Measurements from ENCODE around the gene TP73.

TP73 gene

DNA sequence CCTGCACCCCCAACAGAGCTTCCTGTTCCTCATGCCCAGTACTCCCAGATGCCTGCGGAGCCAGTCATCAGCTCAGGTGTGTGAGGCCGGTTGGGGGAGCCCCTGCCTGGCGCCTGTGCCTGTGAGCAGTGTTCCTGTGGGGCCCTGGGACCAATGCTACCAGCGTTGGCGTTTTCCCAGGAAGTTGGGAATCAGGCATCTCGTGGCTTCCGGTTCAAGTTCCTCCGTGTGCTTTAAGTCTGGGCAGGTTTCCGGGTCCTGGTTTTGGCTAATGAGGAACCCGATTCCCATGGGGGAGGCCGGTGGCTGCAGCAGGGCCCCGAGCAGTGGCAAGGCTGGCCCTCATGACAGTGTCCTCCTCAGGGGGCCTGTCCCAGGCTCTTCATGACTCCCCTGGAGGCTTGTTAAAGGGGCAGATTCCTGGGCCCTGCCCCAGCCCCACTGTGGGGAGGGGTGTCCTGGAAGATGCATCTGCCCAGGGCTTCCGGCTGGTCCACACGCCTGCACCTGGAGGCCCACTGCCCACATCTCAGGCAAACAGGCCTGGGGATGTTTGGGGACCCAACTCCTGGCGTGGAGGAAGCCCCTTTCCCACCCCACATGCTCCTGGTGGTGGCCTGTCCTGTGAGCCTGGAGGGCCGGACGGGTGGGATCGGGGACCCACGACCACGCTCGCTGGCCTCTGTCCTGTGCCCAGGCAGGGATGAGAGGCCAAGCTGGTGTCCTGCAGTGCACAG is 26.2 kb downstream of the TP73 start:
- TF ChIP-seq, protein P1, sequence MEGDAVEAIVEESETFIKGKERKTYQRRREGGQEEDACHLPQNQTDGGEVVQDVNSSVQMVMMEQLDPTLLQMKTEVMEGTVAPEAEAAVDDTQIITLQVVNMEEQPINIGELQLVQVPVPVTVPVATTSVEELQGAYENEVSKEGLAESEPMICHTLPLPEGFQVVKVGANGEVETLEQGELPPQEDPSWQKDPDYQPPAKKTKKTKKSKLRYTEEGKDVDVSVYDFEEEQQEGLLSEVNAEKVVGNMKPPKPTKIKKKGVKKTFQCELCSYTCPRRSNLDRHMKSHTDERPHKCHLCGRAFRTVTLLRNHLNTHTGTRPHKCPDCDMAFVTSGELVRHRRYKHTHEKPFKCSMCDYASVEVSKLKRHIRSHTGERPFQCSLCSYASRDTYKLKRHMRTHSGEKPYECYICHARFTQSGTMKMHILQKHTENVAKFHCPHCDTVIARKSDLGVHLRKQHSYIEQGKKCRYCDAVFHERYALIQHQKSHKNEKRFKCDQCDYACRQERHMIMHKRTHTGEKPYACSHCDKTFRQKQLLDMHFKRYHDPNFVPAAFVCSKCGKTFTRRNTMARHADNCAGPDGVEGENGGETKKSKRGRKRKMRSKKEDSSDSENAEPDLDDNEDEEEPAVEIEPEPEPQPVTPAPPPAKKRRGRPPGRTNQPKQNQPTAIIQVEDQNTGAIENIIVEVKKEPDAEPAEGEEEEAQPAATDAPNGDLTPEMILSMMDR (IDR thresholded peaks at IDR 0.05; ENCODE audit: low read depth, low read length, missing control alignments) = no peak
- no peak for DNase-seq (ENCODE audit: low read depth)
- no peak overlapping the region; the same call in 1 of the 2 replicates for H3K4me3 ChIP-seq (ENCODE audit: low read depth, low read length)

DNA sequence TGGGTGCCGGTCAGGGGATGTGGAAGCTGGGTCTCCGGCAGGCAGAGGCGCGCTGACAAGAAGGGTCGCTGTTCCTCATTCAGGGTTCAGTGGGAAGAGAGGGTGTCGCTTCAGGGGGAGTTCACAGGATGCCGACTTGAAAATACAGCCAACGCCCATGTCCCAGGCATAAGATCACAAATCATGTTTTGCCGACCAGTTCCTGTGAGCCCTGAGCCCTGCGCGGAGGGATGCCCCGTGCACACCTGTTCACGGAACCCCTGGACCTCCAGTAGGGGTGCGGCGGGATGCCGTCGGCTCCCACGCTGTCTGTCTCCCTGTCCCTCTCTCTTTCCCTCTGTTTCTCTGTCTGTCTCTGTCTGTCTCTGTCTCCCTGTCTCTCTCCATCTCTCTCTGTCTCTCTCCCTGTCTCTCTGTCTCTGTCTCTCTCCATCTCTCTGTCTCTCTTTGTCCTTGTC is 26.8 kb downstream of the TP73 start:
- no peak for DNase-seq (ENCODE audit: low read depth)
- TF ChIP-seq, protein P1 (IDR thresholded peaks at IDR 0.05; ENCODE audit: low read depth, low read length, missing control alignments) = no peak
- no peak overlapping the region; the same call in 1 of the 2 replicates for H3K4me3 ChIP-seq (ENCODE audit: low read depth, low read length)

DNA sequence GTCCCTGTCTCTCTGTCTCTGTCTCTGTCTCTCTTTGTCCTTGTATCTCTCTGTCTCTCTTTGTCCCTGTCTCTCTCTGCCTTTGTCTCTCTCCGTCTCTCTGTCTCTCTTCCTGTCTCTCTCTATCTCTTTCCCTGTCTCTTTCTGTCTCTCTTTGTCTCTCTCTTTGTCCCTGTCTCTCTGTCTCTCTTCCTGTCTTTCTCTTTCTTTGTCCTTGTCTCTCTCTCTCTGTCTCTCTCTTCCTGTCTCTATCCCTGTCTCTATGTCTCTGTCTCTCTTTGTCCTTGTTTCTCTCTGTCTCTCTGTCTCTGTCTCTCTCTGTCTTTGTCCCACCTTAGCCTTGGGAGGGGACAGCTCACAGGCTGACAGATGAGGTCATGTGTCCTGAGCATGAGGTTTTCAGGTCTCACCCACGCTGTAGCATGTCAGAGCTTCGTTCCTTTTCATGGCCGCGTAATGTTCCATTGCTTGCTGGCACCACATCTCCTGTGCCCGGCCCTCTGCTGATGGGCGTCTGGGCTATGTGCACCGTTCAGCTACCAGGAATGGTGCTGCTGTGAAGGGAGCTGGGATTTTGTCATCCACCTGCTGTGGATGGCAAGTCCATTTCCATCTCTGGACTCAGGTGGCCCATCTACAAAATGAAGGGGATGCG is 27.6 kb downstream of the TP73 start:
- TF ChIP-seq, protein P1 (IDR thresholded peaks at IDR 0.05; ENCODE audit: low read depth, low read length, missing control alignments) = no peak
- DNase-seq (ENCODE audit: low read depth) = no peak
- no peak overlapping the region for H3K4me3 ChIP-seq (ENCODE audit: low read depth, low read length)

DNA sequence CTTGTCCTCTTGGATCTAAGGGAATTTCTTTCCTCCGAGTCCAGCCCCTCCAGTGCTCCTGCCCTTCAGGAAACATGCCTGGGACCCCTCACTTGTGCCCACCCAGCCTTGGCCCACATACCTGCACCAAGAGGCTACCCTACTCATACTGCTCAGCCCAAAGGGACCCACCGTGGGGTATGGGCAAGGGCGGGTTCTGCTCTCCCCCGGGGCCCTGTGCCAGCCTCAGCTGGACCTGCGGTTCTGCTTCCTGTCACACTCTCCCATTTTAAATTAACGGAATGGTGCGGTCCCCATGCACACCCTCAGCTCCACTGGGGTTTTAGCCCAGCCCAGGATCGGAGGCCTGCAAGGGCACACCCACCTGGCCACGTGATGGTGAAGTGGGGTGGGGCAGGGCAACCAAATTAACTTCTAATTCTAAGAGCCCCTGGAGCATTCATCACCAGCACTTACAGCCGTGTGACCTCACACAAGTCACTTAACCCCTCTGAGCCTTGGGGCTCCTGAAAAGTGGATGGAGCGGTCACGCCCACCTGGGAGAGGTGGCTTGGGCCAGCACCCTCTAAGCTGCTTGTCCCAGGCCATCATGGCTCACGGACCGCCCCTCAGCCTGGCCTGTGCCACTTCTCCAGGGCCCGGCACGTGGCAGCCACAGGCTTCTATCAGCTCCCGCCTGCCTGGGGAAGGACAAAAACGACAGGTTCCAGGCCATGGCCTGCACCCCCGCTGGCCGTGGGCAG is 28.3 kb downstream of the TP73 start:
- TF ChIP-seq, protein P1 (IDR thresholded peaks at IDR 0.05; ENCODE audit: low read depth, low read length, missing control alignments) = no peak
- DNase-seq (ENCODE audit: low read depth) = no peak
- H3K4me3 ChIP-seq (ENCODE audit: low read depth, low read length) = no peak overlapping the region

DNA sequence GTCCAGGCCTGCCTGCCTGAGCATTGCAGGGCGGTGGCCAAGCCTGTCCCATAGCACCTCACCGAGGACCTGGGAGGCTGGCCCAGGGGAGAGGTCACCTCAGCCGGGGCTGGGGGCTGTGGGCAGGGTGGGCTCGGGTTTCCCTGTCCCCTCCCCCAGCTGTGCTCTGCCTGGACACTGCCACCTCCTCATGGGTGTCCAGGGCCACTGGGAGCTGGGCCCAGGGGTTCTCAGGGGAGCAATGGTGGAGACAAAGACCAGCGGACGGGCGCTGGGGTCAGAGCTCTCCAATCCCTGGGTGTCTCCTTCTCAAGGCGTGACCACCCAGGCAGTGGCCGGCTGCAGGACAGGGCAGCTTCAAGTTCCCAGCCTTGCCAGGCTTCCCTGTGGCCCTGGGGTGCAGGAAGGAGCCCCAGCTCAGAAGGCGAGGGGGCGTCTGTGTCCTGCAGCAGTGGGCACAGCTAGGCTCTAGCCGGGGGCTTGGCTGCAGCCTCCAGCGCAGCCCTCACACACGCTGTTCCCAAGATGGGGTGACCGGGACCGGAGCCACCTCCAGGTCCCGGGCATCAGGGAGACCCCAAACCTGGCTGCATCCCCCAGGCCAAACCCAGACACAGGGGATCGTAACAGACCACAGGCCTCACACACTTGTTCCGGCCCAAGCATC is 29.0 kb downstream of the TP73 start:
- no peak overlapping the region for H3K4me3 ChIP-seq (ENCODE audit: low read depth, low read length)
- TF ChIP-seq, protein P1 (IDR thresholded peaks at IDR 0.05; ENCODE audit: low read depth, low read length, missing control alignments) = no peak
- DNase-seq (ENCODE audit: low read depth) = no peak

DNA sequence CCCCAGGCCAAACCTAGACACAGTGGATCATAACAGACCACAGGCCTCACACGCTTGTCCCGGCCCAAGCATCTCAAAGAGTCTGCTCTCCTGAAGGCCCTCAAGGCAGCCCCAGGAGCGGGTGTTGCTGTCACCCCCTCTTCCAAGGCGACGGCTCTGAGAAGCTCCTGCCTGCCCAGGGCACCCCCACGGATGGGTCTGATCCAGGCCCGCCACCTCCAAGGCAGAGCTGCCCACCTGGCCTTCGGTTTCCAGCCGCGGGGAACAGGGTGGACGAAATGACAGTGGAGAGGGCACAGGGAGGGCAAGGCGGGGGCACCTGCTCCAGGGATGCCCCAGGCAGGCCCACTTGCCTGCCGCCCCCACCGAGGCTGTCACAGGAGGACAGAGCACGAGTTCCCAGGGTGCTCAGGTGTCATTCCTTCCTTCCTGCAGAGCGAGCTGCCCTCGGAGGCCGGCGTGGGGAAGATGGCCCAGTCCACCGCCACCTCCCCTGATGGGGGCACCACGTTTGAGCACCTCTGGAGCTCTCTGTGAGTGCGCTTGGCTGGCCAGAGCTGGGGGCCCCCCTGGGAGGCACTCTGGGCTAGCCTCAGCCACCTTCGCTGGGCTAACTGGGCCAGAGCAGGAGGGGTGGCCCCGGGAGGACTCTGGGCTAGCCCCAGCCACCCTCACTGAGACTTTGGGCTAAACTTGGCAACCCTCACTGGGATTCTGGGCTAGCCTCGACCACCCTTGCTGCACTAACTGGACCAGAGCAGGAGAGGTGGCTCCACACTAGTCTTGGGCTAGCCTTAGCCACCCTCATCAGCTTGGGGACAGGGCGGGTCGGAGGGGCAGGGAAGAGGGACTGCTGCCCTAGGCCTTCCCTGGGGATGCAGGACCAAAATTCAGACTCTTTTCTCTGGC is 29.8 kb downstream of the TP73 start:
- H3K4me3 ChIP-seq (ENCODE audit: low read depth, low read length) = no peak overlapping the region
- TF ChIP-seq, protein P1 (IDR thresholded peaks at IDR 0.05; ENCODE audit: low read depth, low read length, missing control alignments) = no peak
- no peak for DNase-seq (ENCODE audit: low read depth)

Measured in GM12864 (cell line).